Trophoblast cell (in vitro differentiated cells and primary cell): ENCODE results near the gene BSPH1.

ENCODE experiments used
- DNase-seq, 2 donors: peaks; one replicate each; pipeline ENCODE4 v3.0.0-alpha.2; 2016
- H2AFZ ChIP-seq: 2 replicates; pipeline ENCODE4 v1.6.1; 2013; ENCODE audit warnings: low read length, moderate library complexity, mild to moderate bottlenecking; ENCODE audit not compliant: insufficient read depth, poor library complexity
- H2AK5ac ChIP-seq: 2 replicates; pipeline ENCODE4 v1.6.1; 2013; ENCODE audit warnings: mild to moderate bottlenecking, low read length
- H2BK120ac ChIP-seq: 2 replicates; pipeline ENCODE4 v1.6.1; 2013; ENCODE audit warnings: low read length, mild to moderate bottlenecking, moderate library complexity; ENCODE audit not compliant: insufficient read depth, poor library complexity
- H2BK12ac ChIP-seq: 2 replicates; pipeline ENCODE4 v1.6.1; 2013; ENCODE audit warnings: mild to moderate bottlenecking, low read length, moderate library complexity
- H2BK5ac ChIP-seq: 2 replicates; pipeline ENCODE4 v1.6.1; 2013; ENCODE audit warnings: low read length, low read depth, moderate library complexity, mild to moderate bottlenecking; ENCODE audit not compliant: poor library complexity
- H3K14ac ChIP-seq: 2 replicates; pipeline ENCODE4 v1.6.1; 2013; ENCODE audit warnings: mild to moderate bottlenecking, low read length
- H3K18ac ChIP-seq: 2 replicates; pipeline ENCODE4 v1.6.1; 2013; ENCODE audit warnings: mild to moderate bottlenecking, low read length
- H3K23ac ChIP-seq: 2 replicates; pipeline ENCODE4 v1.6.1; 2013; ENCODE audit warnings: low read length
- H3K27ac ChIP-seq: 2 replicates; pipeline ENCODE4 v1.5.1; 2013; ENCODE audit warnings: low read depth, mild to moderate bottlenecking, inconsistent platforms, low read length, moderate library complexity
- H3K27me3 ChIP-seq: 2 replicates; pipeline ENCODE4 v1.6.1; 2013; ENCODE audit warnings: inconsistent platforms, mild to moderate bottlenecking, low read length, moderate library complexity; ENCODE audit not compliant: insufficient read depth
- H3K36me3 ChIP-seq, 2 experiments: 1 replicate in 1 of 2; 2 replicates in 1 of 2; pipeline ENCODE4 v1.6.1; 2013; ENCODE audit warnings: low read length in 2 of 2, mild to moderate bottlenecking in 2 of 2, moderate library complexity in 1 of 2; ENCODE audit not compliant: insufficient read depth in 2 of 2, control insufficient read depth in 1 of 2
- H3K4ac ChIP-seq: 2 replicates; pipeline ENCODE4 v1.6.1; 2013; ENCODE audit warnings: low read depth, mild to moderate bottlenecking, low read length, moderate library complexity
- H3K4me1 ChIP-seq, 2 experiments: 1 replicate in 1 of 2; 2 replicates in 1 of 2; pipeline ENCODE4 v1.6.1; 2013; ENCODE audit warnings: low read length in 2 of 2, mild to moderate bottlenecking in 2 of 2, moderate library complexity in 1 of 2; ENCODE audit not compliant: insufficient read depth in 2 of 2, control insufficient read depth in 1 of 2
- H3K4me2 ChIP-seq: 2 replicates; pipeline ENCODE4 v1.6.1; 2013; ENCODE audit warnings: inconsistent platforms, mild to moderate bottlenecking, low read length, moderate library complexity
- H3K4me3 ChIP-seq: 2 replicates; pipeline ENCODE4 v1.5.1; 2013; ENCODE audit warnings: mild to moderate bottlenecking, low read depth, low read length, inconsistent platforms
- H3K79me1 ChIP-seq: one replicate; pipeline ENCODE4 v1.6.1; 2013; ENCODE audit warnings: low read length
- H3K79me2 ChIP-seq: 2 replicates; pipeline ENCODE4 v1.6.1; 2013; ENCODE audit warnings: low read length, mild to moderate bottlenecking; ENCODE audit not compliant: control insufficient read depth, insufficient read depth, poor library complexity
- H3K9ac ChIP-seq: 2 replicates; pipeline ENCODE4 v1.6.1; 2013; ENCODE audit warnings: mild to moderate bottlenecking, low read length
- H3K9me3 ChIP-seq: 2 replicates; pipeline ENCODE4 v1.6.1; 2013; ENCODE audit warnings: low read depth, mild to moderate bottlenecking, control low read depth, inconsistent platforms, low read length; ENCODE audit not compliant: insufficient read depth
- H4K12ac ChIP-seq: 2 replicates; pipeline ENCODE4 v1.6.1; 2013; ENCODE audit warnings: low read depth, mild to moderate bottlenecking, low read length, moderate library complexity
- H4K8ac ChIP-seq: 2 replicates; pipeline ENCODE4 v1.6.1; 2013; ENCODE audit warnings: low read depth, mild to moderate bottlenecking, low read length, moderate library complexity
- H4K91ac ChIP-seq: one replicate; pipeline ENCODE4 v1.6.1; 2013; ENCODE audit warnings: low read depth, mild to moderate bottlenecking, low read length, moderate library complexity
- WGBS: extraction: QIAGEN DNeasy Blood & Tissue Kit; methylation state at CpG from one replicate; pipeline ENCODE4 v1.1.7; 2013; ENCODE audit warnings: missing lambda C conversion rate; ENCODE audit not compliant: insufficient read length, insufficient coverage; ENCODE audit errors: extremely low coverage; 5-methylcytosine and 5-hydroxymethylcytosine counted together

BSPH1 gene

GRCh38 chr19:48020686-48021085 is 28.7 kb upstream of the BSPH1 start:
- no CpG with 5 or more reads among the region's 3 CpGs for WGBS

DNA sequence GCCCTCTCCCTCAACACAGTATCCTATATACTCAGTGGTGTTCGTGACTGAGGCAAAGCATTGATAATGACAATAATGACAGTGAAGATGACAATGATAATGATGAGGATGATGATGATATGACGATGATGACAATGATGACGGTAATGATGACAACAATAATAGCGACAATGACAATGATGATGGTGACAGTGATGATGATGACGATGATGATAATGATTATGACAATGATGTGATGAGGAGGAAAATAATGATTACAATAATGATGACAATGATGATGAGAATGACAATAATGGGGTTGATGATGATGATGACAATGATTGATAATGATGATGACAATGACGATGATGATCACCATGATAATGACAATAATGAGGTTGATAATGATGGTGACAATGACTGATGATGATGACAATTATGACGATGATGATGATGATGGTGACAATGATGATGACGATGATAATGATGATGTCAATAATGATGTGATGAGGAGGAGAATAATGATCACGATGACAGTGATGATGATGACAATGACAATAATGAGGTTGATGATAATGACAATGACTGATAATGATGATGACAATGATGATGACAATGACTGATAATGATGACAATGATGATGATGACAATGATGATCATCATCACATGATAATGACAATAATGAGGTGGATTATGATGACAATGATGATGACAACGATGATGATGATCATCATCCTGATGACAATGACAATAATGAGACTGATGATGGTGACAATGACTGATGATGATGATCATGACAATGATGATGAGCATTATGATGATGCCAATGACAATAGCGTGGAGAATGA is 19.2 kb upstream of the BSPH1 start:
- no peaks in the 10 kb centered on the region for H3K36me3 ChIP-seq
- no peaks in the 10 kb centered on the region for H3K79me1 ChIP-seq
- H3K18ac ChIP-seq: no peak overlapping the region
- H3K4ac ChIP-seq: no peak overlapping the region
- H3K4me2 ChIP-seq: no peak overlapping the region
- no peaks in the 10 kb centered on the region for H3K9me3 ChIP-seq
- H3K14ac ChIP-seq: no peak overlapping the region
- DNase-seq: no peak
- H3K27ac ChIP-seq: no peak overlapping the region
- H3K4me1 ChIP-seq: no peaks in the 10 kb centered on the region
- no peak overlapping the region for H2AFZ ChIP-seq
- H2BK120ac ChIP-seq: no peak overlapping the region
- no peak overlapping the region for H4K8ac ChIP-seq
- WGBS: no CpG with 5 or more reads among the region's 11 CpGs
- no peak overlapping the region for H2BK12ac ChIP-seq
- no peaks in the 10 kb centered on the region for H3K79me2 ChIP-seq
- no peak overlapping the region for H3K4me3 ChIP-seq
- no peak overlapping the region for H4K12ac ChIP-seq
- no peaks in the 10 kb centered on the region for H3K27me3 ChIP-seq
- no peak overlapping the region for H2AK5ac ChIP-seq
- H4K91ac ChIP-seq: no peak overlapping the region
- H3K23ac ChIP-seq: no peak overlapping the region
- no peak overlapping the region for H3K9ac ChIP-seq
- H2BK5ac ChIP-seq: no peak overlapping the region

More at GRCh38 chr19:48020686-48021085, 28.7 kb upstream of the BSPH1 start:
- Histone ChIP-seq H2BK5ac (no peak overlapping the region), H4K8ac (no peak overlapping the region), H3K4me3 (no peak overlapping the region), H2AK5ac (no peak overlapping the region), H3K4me2 (no peak overlapping the region), H3K9ac (no peak overlapping the region), H3K36me3 (no peaks in the 10 kb centered on the region), H3K27ac (no peak overlapping the region), H3K14ac (no peak overlapping the region), H3K4me1 (no peaks in the 10 kb centered on the region), H3K27me3 (no peaks in the 10 kb centered on the region), H3K79me2 (no peaks in the 10 kb centered on the region), H3K79me1 (no peaks in the 10 kb centered on the region), H2AFZ (no peak overlapping the region), H4K91ac (no peak overlapping the region), H2BK12ac (no peak overlapping the region), H3K23ac (no peak overlapping the region), H4K12ac (no peak overlapping the region), H3K4ac (no peak overlapping the region), H2BK120ac (no peak overlapping the region), H3K18ac (no peak overlapping the region), H3K9me3 (no peaks in the 10 kb centered on the region)
- DNase-seq: no peak

DNA sequence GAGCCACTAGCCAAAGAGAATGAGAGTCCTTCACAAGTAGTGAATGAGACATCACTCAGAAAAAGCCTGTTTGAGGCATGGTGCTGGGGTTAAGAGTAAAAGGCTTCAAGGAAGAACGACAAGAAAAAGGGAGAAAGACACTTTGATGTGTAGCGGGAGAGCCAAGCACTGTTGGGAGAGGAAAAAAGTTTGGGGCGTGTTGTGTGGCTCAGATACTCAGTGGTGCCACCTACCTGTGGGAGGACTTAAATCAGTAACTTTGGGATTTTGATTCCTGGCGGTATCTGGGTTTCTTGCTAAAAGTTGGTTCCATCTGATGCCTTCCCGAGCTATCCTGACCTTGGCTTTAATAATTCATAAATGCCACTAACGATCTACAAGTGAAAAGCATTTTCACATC is 14.8 kb upstream of the BSPH1 start:
- Histone ChIP-seq H3K27ac (no peak overlapping the region), H3K36me3 (no peaks in the 10 kb centered on the region), H4K91ac (no peak overlapping the region), H3K4me2 (no peak overlapping the region), H4K12ac (no peak overlapping the region), H3K79me1 (no peaks in the 10 kb centered on the region), H4K8ac (no peak overlapping the region), H2BK5ac (no peak overlapping the region), H3K4ac (no peak overlapping the region), H3K9ac (no peak overlapping the region), H2BK120ac (no peak overlapping the region), H3K9me3 (no peaks in the 10 kb centered on the region), H2AK5ac (no peak overlapping the region), H3K14ac (no peak overlapping the region), H3K79me2 (no peaks in the 10 kb centered on the region), H3K23ac (no peak overlapping the region), H2AFZ (no peak overlapping the region), H3K18ac (no peak overlapping the region), H3K27me3 (no peaks in the 10 kb centered on the region), H3K4me3 (no peak overlapping the region), H3K4me1 (no peaks in the 10 kb centered on the region), H2BK12ac (no peak overlapping the region)
- no CpG with 5 or more reads among the region's 6 CpGs for WGBS
- no peak for DNase-seq

DNA sequence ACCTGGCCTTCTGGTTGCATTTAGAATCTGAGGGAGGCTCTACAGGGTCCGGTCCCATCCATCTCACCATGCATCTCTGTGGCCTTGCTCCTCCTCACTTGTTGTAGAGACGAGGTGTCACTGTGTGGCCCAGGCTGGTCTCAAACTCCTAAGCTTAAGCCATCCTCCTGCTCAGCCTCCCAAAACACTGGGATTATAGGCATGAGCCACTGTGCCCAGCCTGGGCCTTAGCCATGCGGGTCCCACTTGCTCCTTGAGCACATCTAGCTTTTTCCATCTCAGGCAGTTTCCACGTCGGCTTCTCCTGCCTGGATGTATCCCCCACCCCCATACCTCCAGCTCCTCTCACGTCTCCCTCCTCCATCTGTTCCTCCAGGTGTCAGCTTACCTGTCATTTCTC is 12.3 kb upstream of the BSPH1 start:
- H3K4me3 ChIP-seq: no peak overlapping the region
- H4K8ac ChIP-seq: no peak overlapping the region
- H2BK12ac ChIP-seq: no peak overlapping the region
- peaks cover 5% of the 10 kb centered on the region for H3K9me3 ChIP-seq
- no peaks in the 10 kb centered on the region for H3K27me3 ChIP-seq
- no peak overlapping the region for H3K23ac ChIP-seq
- H3K4me1 ChIP-seq: no peaks in the 10 kb centered on the region
- no CpG with 5 or more reads among the region's 6 CpGs for WGBS
- no peak overlapping the region for H4K12ac ChIP-seq
- no peaks in the 10 kb centered on the region for H3K79me1 ChIP-seq
- no peak overlapping the region for H3K4me2 ChIP-seq
- H2BK5ac ChIP-seq: no peak overlapping the region
- H2BK120ac ChIP-seq: no peak overlapping the region
- H2AK5ac ChIP-seq: no peak overlapping the region
- H3K79me2 ChIP-seq: no peaks in the 10 kb centered on the region
- no peak overlapping the region for H3K4ac ChIP-seq
- H3K18ac ChIP-seq: no peak overlapping the region
- no peak for DNase-seq
- H2AFZ ChIP-seq: no peak overlapping the region
- H3K9ac ChIP-seq: no peak overlapping the region
- H3K36me3 ChIP-seq: no peaks in the 10 kb centered on the region
- no peak overlapping the region for H4K91ac ChIP-seq
- no peak overlapping the region for H3K27ac ChIP-seq
- H3K14ac ChIP-seq: no peak overlapping the region
